HG03045 (cell line): Measurements from ENCODE around the gene LGALS4.
"Not testable (repeated sequence)": the region's sequence is repeated elsewhere in the genome, so short reads cannot be mapped to it uniquely, and the experiment has no call there.

ENCODE experiments used
- ATAC-seq: cut with Tn5 transposase; IDR thresholded peaks from one replicate; pipeline ENCODE4 v1.9.1; 2021; ENCODE audit warnings: mild to moderate bottlenecking, moderate library complexity; ENCODE audit not compliant: unreplicated experiment

The LGALS4 gene, protein sequence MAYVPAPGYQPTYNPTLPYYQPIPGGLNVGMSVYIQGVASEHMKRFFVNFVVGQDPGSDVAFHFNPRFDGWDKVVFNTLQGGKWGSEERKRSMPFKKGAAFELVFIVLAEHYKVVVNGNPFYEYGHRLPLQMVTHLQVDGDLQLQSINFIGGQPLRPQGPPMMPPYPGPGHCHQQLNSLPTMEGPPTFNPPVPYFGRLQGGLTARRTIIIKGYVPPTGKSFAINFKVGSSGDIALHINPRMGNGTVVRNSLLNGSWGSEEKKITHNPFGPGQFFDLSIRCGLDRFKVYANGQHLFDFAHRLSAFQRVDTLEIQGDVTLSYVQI

GRCh38 chr19:38812841-38813320, at the start of gene LGALS4:
TSS of gene LGALS4 (minus strand) at chr19:38812945. CDS start at chr19:38812886, 59 bp downstream.
- ATAC-seq: no peak

DNA sequence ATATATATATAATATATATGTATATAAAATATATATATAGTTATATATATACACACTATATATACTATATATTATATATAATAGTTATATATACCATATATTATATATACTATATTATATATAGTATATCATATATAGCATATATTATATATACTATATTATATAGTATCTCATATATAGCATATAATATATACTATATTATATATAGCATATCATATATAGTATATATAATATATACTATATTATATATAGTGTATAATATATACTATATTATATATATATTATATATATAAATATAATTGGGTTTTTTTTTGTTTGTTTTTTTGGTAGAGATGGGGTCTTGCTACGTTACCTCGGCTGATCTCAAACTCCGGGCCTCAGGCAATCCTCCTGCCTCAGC, 48.6 kb upstream of the LGALS4 start:
- ATAC-seq: no peak

DNA sequence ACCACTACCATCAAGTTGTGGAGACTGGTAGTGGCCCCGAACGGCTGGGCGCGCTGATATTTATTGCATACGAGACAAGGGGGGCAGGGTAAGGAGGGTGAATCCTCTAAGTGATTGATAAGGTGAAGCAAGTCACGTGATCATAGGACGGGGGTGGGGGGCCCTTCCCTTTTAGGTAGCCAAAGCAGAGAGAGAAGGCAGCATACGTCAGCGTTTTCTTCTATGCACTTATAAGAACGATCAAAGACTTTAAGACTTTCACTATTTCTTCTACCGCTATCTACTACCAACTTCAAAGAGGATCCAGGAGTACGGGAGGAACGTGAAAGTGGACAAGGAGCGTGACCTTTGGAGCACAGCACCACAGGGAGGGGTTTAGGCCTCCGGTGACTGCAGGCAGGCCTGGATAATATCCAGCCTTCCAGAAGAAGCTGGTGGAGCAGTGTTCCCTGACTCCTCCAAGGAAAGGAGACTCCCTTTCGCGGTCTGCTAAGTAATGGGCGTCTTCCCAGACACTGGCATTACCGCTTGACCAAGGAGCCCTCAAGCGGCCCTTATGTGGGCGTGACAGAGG, 47.0 kb upstream of the LGALS4 start:
- ATAC-seq: not testable (repeated sequence)

DNA sequence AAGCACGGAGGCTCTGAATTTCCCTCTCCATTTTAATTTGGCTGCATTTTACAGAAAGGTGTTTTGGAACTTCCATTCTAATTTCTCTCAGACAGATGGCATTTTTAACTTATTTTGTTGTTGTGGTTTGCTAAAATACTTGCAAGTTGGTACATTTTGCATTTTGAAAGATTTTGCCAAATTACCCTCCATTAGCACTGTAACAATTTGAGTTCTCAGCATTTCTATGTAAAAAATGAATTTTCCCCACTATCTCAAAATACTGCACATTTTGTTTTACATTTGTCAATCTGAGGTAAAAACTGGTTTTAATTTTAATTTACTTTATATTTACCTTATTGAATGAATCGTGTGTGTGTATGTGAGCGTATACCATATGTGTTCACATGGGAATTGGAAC, 44.1 kb upstream of the LGALS4 start:
- no peak for ATAC-seq

GRCh38 chr19:38855751-38856150, 43.0 kb upstream of the LGALS4 start:
- not testable (repeated sequence) for ATAC-seq

- ATAC-seq: not testable (repeated sequence)
These were observed 42.2 kb upstream of the LGALS4 start for GRCh38 chr19:38854961-38855360.

- no peak for ATAC-seq
These were observed 40.5 kb upstream of the LGALS4 start for GRCh38 chr19:38853214-38853613.

GRCh38 chr19:38852231-38853044, 39.7 kb upstream of the LGALS4 start:
- ATAC-seq: no peak

GRCh38 chr19:38851622-38852230, 39.0 kb upstream of the LGALS4 start:
- no peak for ATAC-seq

DNA sequence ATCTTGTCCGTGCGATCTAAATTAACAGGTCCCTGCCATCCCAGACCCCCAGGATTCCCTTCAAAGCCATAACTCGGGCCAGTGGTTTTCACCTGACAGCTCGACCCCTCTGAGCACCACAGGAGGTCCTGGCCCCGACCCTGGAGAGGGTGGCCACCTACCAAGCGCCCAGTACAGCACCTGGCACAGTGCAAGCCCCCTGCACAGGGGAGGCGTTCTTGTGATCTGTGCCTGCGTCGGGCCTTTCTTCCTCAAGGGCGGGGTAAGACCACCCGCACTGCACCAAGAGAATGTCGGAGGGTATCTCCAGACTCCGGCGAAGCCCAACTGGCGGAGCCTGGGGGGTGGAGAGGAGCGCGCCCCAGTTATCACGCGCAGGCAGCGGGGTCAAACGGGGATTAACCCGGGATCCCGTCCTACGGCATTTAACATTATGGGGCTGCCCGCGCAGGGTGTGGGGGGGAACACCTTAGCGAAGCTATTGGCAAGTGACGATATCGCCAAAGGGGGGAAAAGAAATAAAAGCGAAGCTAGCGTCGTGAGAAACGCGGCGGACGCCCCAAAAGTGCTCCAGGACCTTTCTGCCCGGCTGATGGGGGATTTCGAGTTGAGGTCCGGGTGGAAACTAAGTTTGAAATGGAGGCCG, 38.4 kb upstream of the LGALS4 start:
- no peak for ATAC-seq

GRCh38 chr19:38850436-38850975, 37.8 kb upstream of the LGALS4 start:
- ATAC-seq: peak; percentile 60

- peak; percentile 62 for ATAC-seq
These were observed 37.2 kb upstream of the LGALS4 start, which contains the start of gene HNRNPL for GRCh38 chr19:38849860-38850435. TSS of gene HNRNPL (minus strand) at chr19:38849986. CDS start at chr19:38849966, 20 bp downstream.

- ATAC-seq: peak; percentile 26
These were observed 36.6 kb upstream of the LGALS4 start for GRCh38 chr19:38849147-38849859.

GRCh38 chr19:38848299-38849146, 35.8 kb upstream of the LGALS4 start:
- ATAC-seq: no peak

- ATAC-seq: no peak
These were observed 33.4 kb upstream of the LGALS4 start for GRCh38 chr19:38846097-38846496.

DNA sequence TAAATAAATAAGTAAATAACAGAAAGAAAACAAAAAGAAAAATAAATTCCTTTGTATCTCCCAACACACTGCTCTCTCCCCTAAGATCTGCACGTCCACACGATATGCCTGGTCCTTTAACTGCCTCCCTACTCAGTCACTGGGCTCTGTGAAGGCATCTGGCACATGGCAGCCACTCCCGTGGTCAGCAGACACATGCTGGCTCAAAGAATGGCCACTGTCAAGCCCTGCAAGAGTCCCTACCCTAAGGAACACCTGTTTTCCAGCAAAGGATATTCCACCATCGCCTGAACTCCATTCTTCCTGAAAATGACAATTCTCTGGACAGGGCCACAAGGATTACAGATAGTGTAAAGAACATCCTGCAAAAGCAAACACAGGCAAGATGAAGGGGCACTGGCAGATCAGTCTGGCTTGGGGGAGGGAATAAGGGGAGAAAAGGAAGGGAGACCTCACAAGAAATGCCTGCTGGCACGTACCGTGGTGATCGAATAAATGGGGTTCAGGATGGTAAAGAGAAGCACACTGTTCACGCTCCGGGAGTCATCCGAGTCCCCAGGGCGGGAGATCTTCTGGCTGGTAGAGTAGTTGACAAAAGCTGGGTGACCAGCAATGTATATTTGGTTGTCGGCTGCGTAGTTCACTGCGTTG, 32.8 kb upstream of the LGALS4 start:
- ATAC-seq: no peak

GRCh38 chr19:38844093-38844686, 31.4 kb upstream of the LGALS4 start:
- no peak for ATAC-seq
